ENCODE data around the gene BCAS1.

DNA sequence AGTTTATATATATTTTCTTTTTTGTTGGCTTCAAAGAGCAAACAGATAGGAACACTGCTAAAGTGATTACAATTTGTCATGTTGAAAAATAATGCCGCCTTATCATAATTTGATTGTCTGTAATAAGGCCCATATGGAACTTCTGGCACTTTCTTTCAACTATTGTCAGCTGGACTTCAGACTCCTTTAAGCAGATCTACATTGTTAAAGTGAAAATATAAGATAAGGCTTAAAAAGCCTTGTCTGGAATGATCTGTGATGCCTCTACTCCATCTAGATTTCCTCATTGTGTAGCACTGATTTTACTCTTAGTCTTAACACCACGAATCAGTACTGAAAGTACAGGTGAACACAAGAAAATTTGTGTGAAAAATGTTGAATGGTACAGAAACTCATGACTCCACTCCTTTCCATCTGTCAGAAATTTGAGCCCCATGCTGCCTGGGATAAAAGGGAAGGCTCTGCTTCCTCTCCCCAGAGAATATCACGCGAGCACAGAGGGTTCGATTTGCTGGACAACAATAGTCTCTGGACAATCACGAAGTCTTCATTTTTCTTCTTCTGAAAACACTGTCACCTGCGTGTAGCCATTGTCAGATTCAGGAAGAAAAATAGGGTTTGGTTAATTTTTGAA lies 56.0 kb downstream of the BCAS1 start:
- TF ChIP-seq, protein P1, sequence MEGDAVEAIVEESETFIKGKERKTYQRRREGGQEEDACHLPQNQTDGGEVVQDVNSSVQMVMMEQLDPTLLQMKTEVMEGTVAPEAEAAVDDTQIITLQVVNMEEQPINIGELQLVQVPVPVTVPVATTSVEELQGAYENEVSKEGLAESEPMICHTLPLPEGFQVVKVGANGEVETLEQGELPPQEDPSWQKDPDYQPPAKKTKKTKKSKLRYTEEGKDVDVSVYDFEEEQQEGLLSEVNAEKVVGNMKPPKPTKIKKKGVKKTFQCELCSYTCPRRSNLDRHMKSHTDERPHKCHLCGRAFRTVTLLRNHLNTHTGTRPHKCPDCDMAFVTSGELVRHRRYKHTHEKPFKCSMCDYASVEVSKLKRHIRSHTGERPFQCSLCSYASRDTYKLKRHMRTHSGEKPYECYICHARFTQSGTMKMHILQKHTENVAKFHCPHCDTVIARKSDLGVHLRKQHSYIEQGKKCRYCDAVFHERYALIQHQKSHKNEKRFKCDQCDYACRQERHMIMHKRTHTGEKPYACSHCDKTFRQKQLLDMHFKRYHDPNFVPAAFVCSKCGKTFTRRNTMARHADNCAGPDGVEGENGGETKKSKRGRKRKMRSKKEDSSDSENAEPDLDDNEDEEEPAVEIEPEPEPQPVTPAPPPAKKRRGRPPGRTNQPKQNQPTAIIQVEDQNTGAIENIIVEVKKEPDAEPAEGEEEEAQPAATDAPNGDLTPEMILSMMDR (IDR thresholded peaks at IDR 0.05; ENCODE audit: insufficient read depth, low read length): no peak
- TF ChIP-seq REST (IDR thresholded peaks at IDR 0.05; ENCODE audit: insufficient replicate concordance, low read depth): no peak
- TF ChIP-seq POLR2AphosphoS5 (IDR thresholded peaks at IDR 0.05; ENCODE audit: low read depth): no peak
- no peak for TF ChIP-seq SPI1 (IDR thresholded peaks at IDR 0.05; ENCODE audit: borderline replicate concordance, low read depth)
- TF ChIP-seq GABPA (IDR thresholded peaks at IDR 0.05; ENCODE audit: low read depth): no peak
